Activated naive CD4-positive, alpha-beta T cell treated with anti-CD3 and anti-CD28 coated beads, Interleukin-2, amount 10 ng/mL, durations not matched to agents 7 days and 5 days (primary cell): ENCODE measurements around the gene BBS4.
"Not testable (repeated sequence)": the region's sequence is repeated elsewhere in the genome, so short reads cannot be mapped to it uniquely, and the experiment has no call there.

Experiments used
- CTCF ChIA-PET: fragments of 350-600 bp; sonication (Branson Sonifier 250); formaldehyde crosslinking; loops from one replicate; lab custom pipeline; 2021; ENCODE audit warnings: antibody characterized with exemption; lab: Charles Lee
- DNase-seq: peaks from one replicate; pipeline ENCODE4 v3.0.0-alpha.2; 2020
- H3K27ac Mint-ChIP-seq: one replicate; pipeline ENCODE4 v1.8.0; 2021; ENCODE audit warnings: mild to moderate bottlenecking, moderate library complexity, mixed read lengths
- H3K27me3 Mint-ChIP-seq: one replicate; pipeline ENCODE4 v1.8.0; 2021; ENCODE audit warnings: mild to moderate bottlenecking, mixed read lengths
- H3K36me3 Mint-ChIP-seq: one replicate; pipeline ENCODE4 v1.8.0; 2021; ENCODE audit warnings: mixed read lengths
- H3K4me1 Mint-ChIP-seq: one replicate; pipeline ENCODE4 v1.8.0; 2021; ENCODE audit warnings: mixed read lengths
- H3K4me3 Mint-ChIP-seq: one replicate; pipeline ENCODE4 v1.8.0; 2021; ENCODE audit warnings: mild to moderate bottlenecking, moderate library complexity, mixed read lengths
- H3K9me3 Mint-ChIP-seq: one replicate; pipeline ENCODE4 v1.8.0; 2021; ENCODE audit warnings: mixed read lengths

Gene BBS4

GRCh38 chr15:72725851-72726250 is 39.8 kb downstream of the BBS4 start:
- H3K27ac Mint-ChIP-seq, CTCF ChIA-PET: not testable (repeated sequence)

DNA sequence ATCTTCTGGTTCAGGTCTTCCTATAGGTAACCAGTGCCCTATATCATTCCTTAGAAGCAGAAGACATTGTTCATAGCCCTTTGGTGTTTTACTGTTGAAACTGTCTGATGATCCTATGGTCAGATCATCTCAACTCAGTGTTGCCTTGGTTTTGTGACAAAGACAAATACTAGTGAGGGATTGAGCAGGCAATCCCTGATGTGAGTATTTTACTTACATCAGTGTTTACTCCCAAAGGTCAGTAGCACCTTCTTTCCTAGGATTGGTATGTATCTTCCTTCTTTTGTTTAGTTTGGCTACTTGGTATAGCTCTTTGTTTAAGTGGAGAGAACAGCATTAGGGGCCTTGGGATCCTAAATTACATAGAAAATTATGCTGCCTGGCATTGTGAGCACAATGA is 41.1 kb downstream of the BBS4 start:
- CTCF ChIA-PET, result interaction anchor here (0.6 kb wide), 1 partner anchor 42 kb away, joined by 3 read pairs; no protein-coding TSS in a partner anchor
- Mint-ChIP-seq H3K4me3 (no peak overlapping the region), H3K4me1 (no peaks in the 10 kb centered on the region), H3K36me3 (peaks cover 6% of the 10 kb centered on the region), H3K27ac (no peak overlapping the region), H3K27me3 (no peaks in the 10 kb centered on the region), H3K9me3 (no peaks in the 10 kb centered on the region)
- DNase-seq, result no peak

More at GRCh38 chr15:72725851-72726250, 39.8 kb downstream of the BBS4 start:
- DNase-seq, H3K27me3 Mint-ChIP-seq, H3K4me3 Mint-ChIP-seq, H3K36me3 Mint-ChIP-seq, H3K4me1 Mint-ChIP-seq, H3K9me3 Mint-ChIP-seq: not testable (repeated sequence)

GRCh38 chr15:72728249-72728648 is 42.2 kb downstream of the BBS4 start:
- CTCF ChIA-PET, result interaction anchor here (1.7 kb wide), 1 partner anchor 9 kb away, joined by 5 read pairs; no protein-coding TSS in a partner anchor
- H3K4me1 Mint-ChIP-seq, H3K27ac Mint-ChIP-seq, DNase-seq, H3K4me3 Mint-ChIP-seq, H3K9me3 Mint-ChIP-seq, H3K27me3 Mint-ChIP-seq, H3K36me3 Mint-ChIP-seq: not testable (repeated sequence)

- Mint-ChIP-seq H3K36me3 (peaks cover 11% of the 10 kb centered on the region), H3K27ac (no peak overlapping the region), H3K27me3 (no peaks in the 10 kb centered on the region), H3K4me1 (peaks cover 1% of the 10 kb centered on the region), H3K4me3 (no peak overlapping the region), H3K9me3 (no peaks in the 10 kb centered on the region)
- CTCF ChIA-PET, result interaction anchor here (1.7 kb wide), 1 partner anchor 10 kb away, joined by 5 read pairs; no protein-coding TSS in a partner anchor
- no peak for DNase-seq
Observed at GRCh38 chr15:72728821-72729220, 42.8 kb downstream of the BBS4 start.

DNA sequence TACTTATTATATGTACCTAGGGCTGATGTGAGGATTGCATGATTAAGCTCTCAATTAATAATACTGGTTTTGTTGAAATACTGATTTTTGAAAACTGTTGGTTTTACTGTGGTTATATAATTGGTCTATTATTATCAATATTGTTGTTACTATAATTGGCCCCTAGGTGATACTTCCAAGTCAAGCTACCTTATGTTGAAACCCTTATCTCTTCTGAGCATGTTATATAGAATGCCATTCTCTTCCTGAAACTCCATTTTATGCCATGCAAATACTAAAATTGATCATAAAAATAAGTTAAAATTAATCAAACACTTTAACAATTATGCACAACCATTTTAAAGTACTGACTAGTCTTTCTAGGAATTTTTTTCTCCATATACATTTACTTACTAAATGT is 46.1 kb downstream of the BBS4 start:
- Mint-ChIP-seq H3K4me1 (peaks cover 8% of the 10 kb centered on the region), H3K9me3 (no peaks in the 10 kb centered on the region), H3K36me3 (peaks cover 23% of the 10 kb centered on the region), H3K27ac (no peak overlapping the region), H3K27me3 (no peaks in the 10 kb centered on the region), H3K4me3 (no peak overlapping the region)
- CTCF ChIA-PET, result interaction anchor here (3.4 kb wide), 1 partner anchor 10 kb away, joined by 18 read pairs; no protein-coding TSS in a partner anchor
- DNase-seq, result no peak

GRCh38 chr15:72732516-72732915 is 46.5 kb downstream of the BBS4 start:
- Mint-ChIP-seq H3K4me3 (no peak overlapping the region), H3K4me1 (peaks cover 10% of the 10 kb centered on the region), H3K27me3 (no peaks in the 10 kb centered on the region), H3K27ac (no peak overlapping the region), H3K36me3 (peaks cover 27% of the 10 kb centered on the region), H3K9me3 (no peaks in the 10 kb centered on the region)
- no peak for DNase-seq
- CTCF ChIA-PET, result interaction anchor here (3.4 kb wide), 1 partner anchor 10 kb away, joined by 18 read pairs; no protein-coding TSS in a partner anchor

DNA sequence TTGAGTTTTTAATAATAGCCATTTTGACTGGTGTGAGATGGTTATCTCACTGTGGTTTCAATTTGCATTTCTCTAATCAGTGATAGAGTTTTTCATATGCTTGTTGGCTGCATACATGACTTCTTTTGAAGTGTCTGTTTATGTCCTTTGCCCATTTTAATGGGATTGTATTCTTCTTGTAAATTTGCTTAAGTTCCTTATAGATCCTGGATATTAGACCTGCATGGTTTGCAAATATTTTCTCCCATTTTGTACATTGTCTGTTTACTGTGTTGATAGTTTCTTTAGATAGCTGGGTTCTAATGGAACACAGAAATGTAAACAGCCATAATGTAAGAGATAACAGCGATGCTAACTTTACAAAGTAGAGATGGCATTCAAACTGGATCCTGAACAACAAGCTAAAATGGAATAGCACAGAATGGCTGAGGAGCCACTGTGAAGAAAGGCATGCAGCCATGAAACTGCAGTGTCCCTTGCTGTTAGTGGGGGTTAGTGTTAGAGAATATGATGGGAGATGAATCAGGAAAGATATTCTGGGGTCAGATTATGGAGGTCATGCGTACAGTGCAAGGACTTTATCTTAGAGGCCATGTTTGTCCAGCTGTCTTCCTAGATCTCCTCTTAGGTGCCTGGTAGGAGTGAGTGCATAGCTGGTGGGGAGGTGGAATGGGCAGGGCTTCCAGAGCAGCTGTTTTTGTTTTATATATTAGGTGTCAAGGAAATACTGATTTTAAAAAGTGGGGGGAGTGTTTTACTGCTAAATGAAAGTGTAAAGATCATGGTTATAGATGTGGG is 48.1 kb downstream of the BBS4 start:
- H3K9me3 Mint-ChIP-seq, result no peaks in the 10 kb centered on the region
- CTCF ChIA-PET, result interaction anchor here (0.7 to 4.6 kb wide), 3 partner anchors 11 to 31 kb away, joined by 3 to 26 read pairs (median 3); no protein-coding TSS in a partner anchor
- H3K27ac Mint-ChIP-seq, result no peak overlapping the region
- DNase-seq, result no peak
- H3K4me3 Mint-ChIP-seq, result no peak overlapping the region
- peaks cover 35% of the 10 kb centered on the region for H3K36me3 Mint-ChIP-seq
- H3K4me1 Mint-ChIP-seq, result peaks cover 19% of the 10 kb centered on the region
- H3K27me3 Mint-ChIP-seq, result no peaks in the 10 kb centered on the region

GRCh38 chr15:72735111-72735510 is 49.1 kb downstream of the BBS4 start:
- CTCF ChIA-PET, result interaction anchor here (1.5 to 4.6 kb wide), 2 partner anchors 12 to 17 kb away, joined by 6 to 26 read pairs; no protein-coding TSS in a partner anchor
- no peak overlapping the region for H3K27ac Mint-ChIP-seq
- no peak overlapping the region for H3K4me3 Mint-ChIP-seq
- H3K4me1 Mint-ChIP-seq, result peaks cover 29% of the 10 kb centered on the region
- H3K9me3 Mint-ChIP-seq, result no peaks in the 10 kb centered on the region
- peaks cover 42% of the 10 kb centered on the region for H3K36me3 Mint-ChIP-seq
- no peak for DNase-seq
- no peaks in the 10 kb centered on the region for H3K27me3 Mint-ChIP-seq

DNA sequence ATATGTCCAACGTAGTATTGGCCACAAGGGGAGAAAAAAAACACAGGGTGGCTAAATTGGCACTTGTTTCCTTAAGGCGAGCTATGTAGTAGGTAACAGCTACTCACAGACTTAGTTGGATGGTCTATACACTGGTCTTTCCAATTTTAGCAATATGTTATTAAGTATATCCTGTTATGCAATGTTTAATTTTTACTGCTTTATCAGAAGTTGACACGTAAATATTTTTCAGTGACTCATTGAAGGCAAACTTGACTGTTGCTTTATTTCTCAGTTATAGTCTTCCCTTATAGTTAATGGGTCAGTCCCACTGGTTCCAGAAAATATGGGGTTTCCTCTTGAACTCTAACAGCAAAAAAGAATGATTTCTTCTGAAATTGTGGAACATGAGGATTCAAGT is 51.1 kb downstream of the BBS4 start:
- Mint-ChIP-seq H3K4me1 (peaks cover 48% of the 10 kb centered on the region), H3K36me3 (peaks cover 55% of the 10 kb centered on the region), H3K9me3 (no peaks in the 10 kb centered on the region), H3K27ac (no peak overlapping the region), H3K4me3 (no peak overlapping the region), H3K27me3 (no peaks in the 10 kb centered on the region)
- CTCF ChIA-PET, result interaction anchor here (0.8 to 4.6 kb wide), 2 partner anchors 14 to 27 kb away, joined by 4 to 26 read pairs; no protein-coding TSS in a partner anchor
- no peak for DNase-seq

DNA sequence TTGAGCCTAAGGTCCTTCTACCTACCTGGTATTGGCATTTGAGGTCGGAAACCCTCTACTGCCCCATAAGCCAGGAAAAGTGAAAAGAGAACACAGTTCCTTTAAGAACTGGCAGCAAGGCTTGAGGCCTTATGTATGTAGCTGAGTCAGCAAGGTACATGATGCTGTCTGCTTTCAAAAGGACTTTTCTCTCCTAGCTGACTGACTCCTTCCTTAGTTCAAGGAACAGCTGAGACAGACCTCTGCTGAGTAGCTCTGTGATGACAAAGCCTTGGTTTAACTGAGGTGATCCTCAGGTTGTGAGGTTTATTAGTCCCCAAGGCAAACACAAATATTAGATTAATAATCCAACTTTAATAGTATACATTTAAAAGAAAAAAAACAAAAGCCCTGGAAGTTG is 51.7 kb downstream of the BBS4 start:
- CTCF ChIA-PET, result interaction anchor here (4.6 kb wide), 1 partner anchor 15 kb away, joined by 26 read pairs; no protein-coding TSS in a partner anchor
- H3K9me3 Mint-ChIP-seq, result no peaks in the 10 kb centered on the region
- H3K27ac Mint-ChIP-seq, result no peak overlapping the region
- H3K27me3 Mint-ChIP-seq, result no peaks in the 10 kb centered on the region
- peaks cover 57% of the 10 kb centered on the region for H3K36me3 Mint-ChIP-seq
- H3K4me1 Mint-ChIP-seq, result peaks cover 50% of the 10 kb centered on the region
- DNase-seq, result no peak
- no peak overlapping the region for H3K4me3 Mint-ChIP-seq

DNA sequence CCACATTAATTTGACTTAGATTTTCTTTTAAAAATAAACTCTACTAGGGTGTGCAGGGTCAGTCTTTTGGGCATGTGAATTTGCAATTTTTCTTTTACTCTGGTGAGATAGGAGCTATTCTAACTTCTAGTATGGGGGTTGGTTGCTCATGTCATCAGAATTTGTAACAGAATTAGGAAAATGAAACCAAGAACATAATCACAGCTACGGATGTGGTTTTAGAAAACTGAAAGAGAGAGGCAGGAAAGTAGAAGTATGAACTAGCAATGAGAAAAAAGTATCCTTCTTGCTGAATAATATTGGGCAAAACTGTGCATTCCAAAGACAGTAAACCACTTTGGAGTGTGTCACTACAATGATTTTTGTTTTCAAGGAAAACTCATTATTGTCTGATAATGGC is 54.2 kb downstream of the BBS4 start:
- no peak for DNase-seq
- peak overlapping the region; percentile 3 for H3K4me3 Mint-ChIP-seq
- H3K27ac Mint-ChIP-seq, result peak overlapping the region; percentile 79
- peaks cover 42% of the 10 kb centered on the region for H3K4me1 Mint-ChIP-seq
- CTCF ChIA-PET, result interaction anchor here (0.6 to 3.0 kb wide), 6 partner anchors 9 to 526 kb away, joined by 3 to 25 read pairs (median 3); no protein-coding TSS in a partner anchor
- peaks cover 50% of the 10 kb centered on the region for H3K36me3 Mint-ChIP-seq
- H3K9me3 Mint-ChIP-seq, result no peaks in the 10 kb centered on the region
- H3K27me3 Mint-ChIP-seq, result no peaks in the 10 kb centered on the region

DNA sequence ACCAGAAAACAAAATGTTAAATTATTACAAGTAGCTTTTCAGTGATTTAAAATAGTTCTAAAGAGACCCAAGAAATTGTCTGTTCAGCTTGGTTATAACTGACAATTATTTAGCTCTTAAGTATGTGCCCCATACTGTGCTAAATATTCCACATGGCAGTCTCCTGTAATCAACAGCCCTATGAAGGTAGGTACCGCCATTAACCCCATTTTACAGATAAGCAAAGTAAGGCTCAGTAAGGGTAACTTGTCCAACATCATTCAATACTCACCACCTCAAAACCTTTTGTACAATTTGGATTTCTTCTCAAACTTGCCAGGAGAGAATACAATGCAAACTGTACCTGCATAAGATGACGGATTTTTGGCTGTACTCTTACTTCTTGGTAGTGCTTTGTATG is 63.7 kb downstream of the BBS4 start:
- Mint-ChIP-seq H3K4me3 (no peak overlapping the region), H3K27ac (no peak overlapping the region), H3K36me3 (peaks cover 51% of the 10 kb centered on the region), H3K27me3 (no peaks in the 10 kb centered on the region), H3K4me1 (peaks cover 13% of the 10 kb centered on the region), H3K9me3 (no peaks in the 10 kb centered on the region)
- CTCF ChIA-PET, result interaction anchor here (1.5 to 1.7 kb wide), 2 partner anchors 26 to 28 kb away, joined by 4 to 5 read pairs; no protein-coding TSS in a partner anchor
- no peak for DNase-seq

DNA sequence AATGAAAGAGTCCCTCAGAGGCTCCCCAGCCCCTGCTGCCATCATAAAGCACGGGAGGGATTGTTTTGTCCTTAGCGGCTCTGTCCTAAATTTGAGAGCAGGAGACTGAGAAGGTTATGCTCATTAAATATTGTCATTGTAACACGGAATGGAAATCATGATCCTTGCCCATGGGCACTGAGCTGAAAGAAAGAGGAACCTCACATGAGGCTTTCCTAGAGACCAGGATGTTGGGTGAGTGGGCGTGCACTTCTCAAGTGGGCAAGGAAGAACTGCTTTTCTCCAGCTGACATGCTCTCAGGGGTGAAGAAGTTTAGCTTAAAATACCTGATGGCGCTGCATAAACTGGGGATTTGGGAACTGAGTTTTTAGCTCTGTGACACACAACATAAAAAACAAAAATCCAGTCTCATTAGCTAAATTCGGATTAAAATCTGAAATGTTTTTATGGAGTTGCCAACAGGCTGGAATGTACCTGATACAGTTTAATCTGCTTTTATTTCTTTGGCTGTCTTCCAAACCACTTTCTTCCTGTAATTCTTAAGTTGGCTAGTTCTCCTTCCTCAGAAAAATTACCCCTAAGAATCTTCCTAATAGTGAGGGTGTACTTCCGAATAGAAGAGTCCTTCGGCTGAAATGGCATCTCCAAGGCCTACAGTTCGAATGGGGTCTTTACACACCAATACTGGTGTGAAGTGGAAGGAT is 65.9 kb downstream of the BBS4 start:
- Mint-ChIP-seq H3K4me1 (peaks cover 13% of the 10 kb centered on the region), H3K4me3 (no peak overlapping the region), H3K27ac (no peak overlapping the region), H3K9me3 (no peaks in the 10 kb centered on the region), H3K36me3 (peaks cover 59% of the 10 kb centered on the region), H3K27me3 (no peaks in the 10 kb centered on the region)
- DNase-seq, result no peak
- CTCF ChIA-PET, result interaction anchor here (0.7 to 1.7 kb wide), 3 partner anchors 16 to 28 kb away, joined by 4 to 6 read pairs (median 5); no protein-coding TSS in a partner anchor

DNA sequence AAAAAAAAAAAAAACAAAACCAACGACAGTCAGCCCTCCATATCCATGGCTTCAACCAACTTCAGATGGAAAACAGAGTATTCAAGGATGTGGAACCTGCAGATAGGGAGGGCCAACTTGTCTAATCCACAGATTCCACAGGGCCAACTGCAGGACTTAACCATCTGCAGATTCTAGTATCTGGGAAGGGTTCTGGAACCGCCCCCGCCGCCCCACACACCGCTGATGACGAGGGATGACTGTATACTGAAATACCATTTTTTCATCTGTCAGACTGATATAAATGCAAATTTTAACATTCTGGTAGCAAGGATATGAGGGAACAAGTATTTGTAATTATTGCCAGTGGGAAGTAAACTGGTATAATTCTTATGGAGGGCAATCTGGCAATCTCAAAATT is 68.1 kb downstream of the BBS4 start:
- peaks cover 66% of the 10 kb centered on the region for H3K36me3 Mint-ChIP-seq
- CTCF ChIA-PET, result no interaction called here
- H3K4me1 Mint-ChIP-seq, result peaks cover 13% of the 10 kb centered on the region
- no peaks in the 10 kb centered on the region for H3K9me3 Mint-ChIP-seq
- H3K27me3 Mint-ChIP-seq, result no peaks in the 10 kb centered on the region
- DNase-seq, result no peak
- H3K4me3 Mint-ChIP-seq, result no peak overlapping the region
- H3K27ac Mint-ChIP-seq, result no peak overlapping the region
